Stimulated activated CD4-positive, alpha-beta T cell treated with anti-CD3 and anti-CD28 coated beads, TNF-alpha, amount 100 ng/mL, for 48 hours (primary cell): ENCODE data around the gene SLC38A10.

ENCODE experiments used
- DNase-seq, 3 donors: peaks; one replicate each; pipeline ENCODE4 v3.0.0-alpha.2; 2020; ENCODE audit warnings: low read depth in 3 of 3

The SLC38A10 gene

GRCh38 chr17:81331527-81332043, 36.5 kb upstream of the SLC38A10 start:
- no peak for DNase-seq

GRCh38 chr17:81330884-81331245, 35.8 kb upstream of the SLC38A10 start:
- no peak for DNase-seq

- no peak for DNase-seq
These were observed 35.1 kb upstream of the SLC38A10 start for GRCh38 chr17:81329927-81330883.

GRCh38 chr17:81328978-81329926, 34.1 kb upstream of the SLC38A10 start:
- no peak for DNase-seq

GRCh38 chr17:81328489-81328888, 33.4 kb upstream of the SLC38A10 start:
- no peak for DNase-seq

- DNase-seq, result no peak
These were observed 30.7 kb upstream of the SLC38A10 start for GRCh38 chr17:81325714-81326358.

- no peak for DNase-seq
These were observed 30.0 kb upstream of the SLC38A10 start for GRCh38 chr17:81324851-81325713.

- no peak for DNase-seq
These were observed 29.2 kb upstream of the SLC38A10 start for GRCh38 chr17:81324177-81324850.

GRCh38 chr17:81323411-81323868, 28.3 kb upstream of the SLC38A10 start:
- no peak for DNase-seq

- DNase-seq, result no peak
These were observed 27.9 kb upstream of the SLC38A10 start for GRCh38 chr17:81323083-81323369.

GRCh38 chr17:81322271-81323082, 27.4 kb upstream of the SLC38A10 start:
- peak; percentile 22 to 43 (median 24) for DNase-seq

GRCh38 chr17:81317961-81318605, 23.0 kb upstream of the SLC38A10 start:
- no peak for DNase-seq

- no peak for DNase-seq
These were observed 22.4 kb upstream of the SLC38A10 start for GRCh38 chr17:81317530-81317821.

GRCh38 chr17:81315885-81316391, 20.8 kb upstream of the SLC38A10 start:
- DNase-seq, result no peak

- DNase-seq, result no peak
These were observed 20.2 kb upstream of the SLC38A10 start for GRCh38 chr17:81315129-81315884.

GRCh38 chr17:81314398-81315081, 19.4 kb upstream of the SLC38A10 start:
- DNase-seq, result no peak

GRCh38 chr17:81313776-81314397, 18.8 kb upstream of the SLC38A10 start:
- no peak for DNase-seq
